SU-DHL-6 (cell line): ENCODE data around the gene GPR152.

Experiments used
- CTCF ChIP-seq: fragments of 200-600 bp; sonication (generic); IDR thresholded peaks from one replicate; pipeline ENCODE4 v1.5.1; 2017; ENCODE audit warnings: antibody characterized with exemption, mild to moderate bottlenecking, low read length, moderate library complexity; ENCODE audit not compliant: insufficient read depth, poor library complexity, severe bottlenecking
- EZH2phosphoT487 ChIP-seq: fragments of 200-600 bp; sonication (generic), shearing (Covaris generic); conservative IDR thresholded peaks from 2 replicates; pipeline ENCODE4 v1.6.1; 2018; ENCODE audit warnings: mild to moderate bottlenecking, antibody characterized with exemption, low read length, moderate library complexity, mixed read lengths

- TF ChIP-seq CTCF (no peak), EZH2phosphoT487 (no peak)
These were observed 44.8 kb downstream of the GPR152 start for GRCh38 chr11:67407688-67408163.
